Neural progenitor cell (in vitro differentiated cells): ENCODE results near the gene BUB1B.

Source experiments
- EZH2phosphoT487 ChIP-seq: fragments of 200-600 bp; sonication (generic); IDR thresholded peaks from 2 replicates; pipeline ENCODE4 v1.6.1; 2017; ENCODE audit warnings: antibody characterized with exemption
- TF ChIP-seq, protein P1 (sequence below): fragments of 200-600 bp; sonication (generic); IDR thresholded peaks from 2 replicates; pipeline ENCODE4 v1.5.1; 2017; ENCODE audit warnings: antibody characterized with exemption, mild to moderate bottlenecking

- TF ChIP-seq, protein P1, sequence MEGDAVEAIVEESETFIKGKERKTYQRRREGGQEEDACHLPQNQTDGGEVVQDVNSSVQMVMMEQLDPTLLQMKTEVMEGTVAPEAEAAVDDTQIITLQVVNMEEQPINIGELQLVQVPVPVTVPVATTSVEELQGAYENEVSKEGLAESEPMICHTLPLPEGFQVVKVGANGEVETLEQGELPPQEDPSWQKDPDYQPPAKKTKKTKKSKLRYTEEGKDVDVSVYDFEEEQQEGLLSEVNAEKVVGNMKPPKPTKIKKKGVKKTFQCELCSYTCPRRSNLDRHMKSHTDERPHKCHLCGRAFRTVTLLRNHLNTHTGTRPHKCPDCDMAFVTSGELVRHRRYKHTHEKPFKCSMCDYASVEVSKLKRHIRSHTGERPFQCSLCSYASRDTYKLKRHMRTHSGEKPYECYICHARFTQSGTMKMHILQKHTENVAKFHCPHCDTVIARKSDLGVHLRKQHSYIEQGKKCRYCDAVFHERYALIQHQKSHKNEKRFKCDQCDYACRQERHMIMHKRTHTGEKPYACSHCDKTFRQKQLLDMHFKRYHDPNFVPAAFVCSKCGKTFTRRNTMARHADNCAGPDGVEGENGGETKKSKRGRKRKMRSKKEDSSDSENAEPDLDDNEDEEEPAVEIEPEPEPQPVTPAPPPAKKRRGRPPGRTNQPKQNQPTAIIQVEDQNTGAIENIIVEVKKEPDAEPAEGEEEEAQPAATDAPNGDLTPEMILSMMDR = no peak
- no peak for TF ChIP-seq EZH2phosphoT487
Measured at GRCh38 chr15:40263024-40263754, 102.3 kb downstream of the BUB1B start.
